Gastroesophageal sphincter (tissue), 4 donors: ENCODE data around the gene GIMAP4. TPM values are rescaled to one million over a fixed set of nuclear protein-coding genes. Genes with fewer than 3 reads are reported as not detected.
A peak's percentile ranks its signal among the peaks of the same experiment; 100 is the strongest.

ENCODE experiments used
- ATAC-seq: fragments of 150-250 bp; one replicate; pipeline ENCODE4 v1.9.1; 2016; ENCODE audit warnings: mild to moderate bottlenecking, moderate library complexity
- H3K27ac ChIP-seq, 4 donors: fragments of 200-600 bp; sonication (generic) in 3 of 4; 1 replicate in 3 of 4; 2 replicates in 1 of 4; pipeline ENCODE4 v1.5.1; 2016 to 2019
- H3K27me3 ChIP-seq: fragments of 200-600 bp; sonication (generic); one replicate; pipeline ENCODE4 v1.5.1; 2019
- H3K36me3 ChIP-seq, 2 donors: fragments of 200-600 bp; sonication (generic); one replicate each; pipeline ENCODE4 v1.5.1; 2019; ENCODE audit warnings: control low read depth in 1 of 2
- H3K4me1 ChIP-seq, 3 donors: fragments of 200-600 bp; sonication (generic); 1 replicate in 2 of 3; 2 replicates in 1 of 3; pipeline ENCODE4 v1.5.1; 2016 to 2019; ENCODE audit warnings: control low read depth in 2 of 3
- H3K4me3 ChIP-seq, 2 donors: fragments of 200-600 bp; sonication (generic); one replicate each; pipeline ENCODE4 v1.5.1; 2019; ENCODE audit warnings: mild to moderate bottlenecking in 1 of 2, moderate library complexity in 1 of 2
- H3K9me3 ChIP-seq, 3 donors: fragments of 200-600 bp; sonication (generic); one replicate each; pipeline ENCODE4 v1.5.1; 2017 to 2019; ENCODE audit warnings: control low read depth in 2 of 3
- CTCF ChIP-seq, 4 experiments: fragments of 200-600 bp in 2 of 4; fragments of 450-650 bp in 2 of 4; sonication (generic) in 1 of 4; IDR thresholded peaks; one replicate each; pipeline ENCODE4 v1.5.1; 2017 to 2019; ENCODE audit warnings: antibody characterized with exemption in 4 of 4, mild to moderate bottlenecking in 2 of 4, moderate library complexity in 2 of 4
- EP300 ChIP-seq: sonication (generic); formaldehyde crosslinking; IDR thresholded peaks from one replicate; pipeline ENCODE4 v1.6.1; 2017; ENCODE audit warnings: antibody characterized with exemption, mild to moderate bottlenecking
- POLR2A ChIP-seq, 2 donors: fragments of 450-650 bp; IDR thresholded peaks; one replicate each; pipeline ENCODE4 v1.6.1; 2017; ENCODE audit warnings: antibody characterized with exemption in 2 of 2, mild to moderate bottlenecking in 2 of 2, moderate library complexity in 1 of 2
- POLR2AphosphoS5 ChIP-seq: sonication (generic); formaldehyde crosslinking; IDR thresholded peaks from one replicate; pipeline ENCODE4 v1.6.1; 2017; ENCODE audit warnings: antibody characterized with exemption
- WGBS, 2 donors: methylation state at CpG; one replicate each; pipeline ENCODE4 v1.1.5; 2018; ENCODE audit warnings: low coverage in 1 of 2; 5-methylcytosine and 5-hydroxymethylcytosine counted together
- total RNA-seq, 4 donors: library from RNA; depleted of rRNA; stranded (reverse); fragments of >200 nt; gene quantifications; one replicate each; pipeline ENCODE4 v1.1.0, GENCODE V29; 2016

GIMAP4 gene
- total RNA-seq, 4 donors from 2014 or later, result 6.7 to 42.1 (median 26.1) TPM

GRCh38 chr7:150564006-150564405, 3.2 kb upstream of the GIMAP4 start:
- ATAC-seq, result no peak
- H3K4me3 ChIP-seq, result no peak overlapping the region
- no peak overlapping the region for H3K27ac ChIP-seq
- TF ChIP-seq EP300 (no peak), POLR2A (IDR thresholded peaks at IDR 0.05) (no peak), POLR2AphosphoS5 (no peak), CTCF (IDR thresholded peaks at IDR 0.05) (no peak)
- 41 to 44% methylated on average over 5 of the region's 5 CpGs for WGBS, 2 donors
- no peaks in the 10 kb centered on the region for H3K27me3 ChIP-seq
- H3K9me3 ChIP-seq, result peaks cover 0 to 20% (median 0%) of the 10 kb centered on the region in 3 donors
- no peaks in the 10 kb centered on the region for H3K36me3 ChIP-seq
- H3K4me1 ChIP-seq, result no peaks in the 10 kb centered on the region

GRCh38 chr7:150564566-150564965, 2.6 kb upstream of the GIMAP4 start:
- no peak overlapping the region for H3K4me3 ChIP-seq
- H3K9me3 ChIP-seq, result peaks cover 0 to 17% (median 0%) of the 10 kb centered on the region in 3 donors
- ATAC-seq, result no peak
- H3K27me3 ChIP-seq, result no peaks in the 10 kb centered on the region
- no peaks in the 10 kb centered on the region for H3K36me3 ChIP-seq
- no peak for TF ChIP-seq CTCF (IDR thresholded peaks at IDR 0.05)
- TF ChIP-seq POLR2AphosphoS5, result no peak
- TF ChIP-seq POLR2A (IDR thresholded peaks at IDR 0.05), result no peak
- no peak for TF ChIP-seq EP300
- H3K27ac ChIP-seq, result no peak overlapping the region
- WGBS, 2 donors, result 55 to 87% methylated on average over 3 of the region's 3 CpGs
- H3K4me1 ChIP-seq, result no peaks in the 10 kb centered on the region

GRCh38 chr7:150565239-150565638, 2.0 kb upstream of the GIMAP4 start:
- Histone ChIP-seq H3K27ac (no peak overlapping the region), H3K27me3 (no peaks in the 10 kb centered on the region), H3K36me3 (no peaks in the 10 kb centered on the region), H3K9me3 (peaks cover 0 to 10% (median 0%) of the 10 kb centered on the region in 3 donors), H3K4me1 (no peaks in the 10 kb centered on the region), H3K4me3 (no peak overlapping the region)
- TF ChIP-seq POLR2A (IDR thresholded peaks at IDR 0.05), result no peak
- TF ChIP-seq CTCF (IDR thresholded peaks at IDR 0.05), result no peak
- no peak for TF ChIP-seq EP300
- TF ChIP-seq POLR2AphosphoS5, result no peak
- ATAC-seq, result no peak
- WGBS, 2 donors, result 82 to 97% methylated on average over 5 to 7 of the region's 7 CpGs

- TF ChIP-seq CTCF (IDR thresholded peaks at IDR 0.05), result no peak
- no peak for TF ChIP-seq EP300
- TF ChIP-seq POLR2A (IDR thresholded peaks at IDR 0.05), result no peak
- no peak for TF ChIP-seq POLR2AphosphoS5
- no peak overlapping the region for H3K4me3 ChIP-seq
- ATAC-seq, result no peak
- no peak overlapping the region for H3K27ac ChIP-seq
- peaks cover 0 to 1% (median 0%) of the 10 kb centered on the region in 3 donors for H3K9me3 ChIP-seq
- H3K27me3 ChIP-seq, result no peaks in the 10 kb centered on the region
- no peaks in the 10 kb centered on the region for H3K4me1 ChIP-seq
- WGBS, 2 donors, result 51 to 55% methylated on average over 3 of the region's 3 CpGs
- peaks cover 0 to 6% of the 10 kb centered on the region in 2 donors for H3K36me3 ChIP-seq
Observed at GRCh38 chr7:150566123-150566522, 1.1 kb upstream of the GIMAP4 start.

GRCh38 chr7:150566572-150566971, 618 bp upstream of the GIMAP4 start:
- Histone ChIP-seq H3K27me3 (no peaks in the 10 kb centered on the region), H3K36me3 (peaks cover 0 to 10% of the 10 kb centered on the region in 2 donors), H3K4me1 (no peaks in the 10 kb centered on the region), H3K4me3 (no peak overlapping the region), H3K9me3 (peaks cover 0 to 5% (median 0%) of the 10 kb centered on the region in 3 donors), H3K27ac (peak overlapping the region in 2 of 4 donors; percentile 47 to 66)
- ATAC-seq, result no peak
- 71 to 93% methylated on average over 1 of the region's 1 CpG for WGBS, 2 donors
- TF ChIP-seq EP300 (no peak), POLR2AphosphoS5 (no peak), CTCF (IDR thresholded peaks at IDR 0.05) (no peak), POLR2A (IDR thresholded peaks at IDR 0.05) (no peak)
